ENCODE measurements around the gene C16orf54.

DNA sequence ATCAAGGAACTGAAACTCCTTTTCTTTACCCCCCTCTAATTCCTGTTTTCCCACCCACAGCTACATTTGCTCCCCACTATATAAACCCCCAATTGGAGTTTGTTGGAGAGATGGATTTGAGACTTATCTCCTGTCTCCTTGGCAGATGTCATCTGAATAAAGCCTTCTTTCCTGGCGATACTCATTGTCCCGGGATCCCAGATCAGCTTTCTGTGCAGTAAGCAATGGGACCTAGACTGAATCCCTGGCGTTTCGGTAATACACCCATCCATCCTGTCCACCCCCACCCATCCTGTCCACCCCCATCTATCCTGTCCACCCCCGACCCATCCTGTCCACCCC, 44.6 kb downstream of the C16orf54 start:
- TF ChIP-seq, protein P1, sequence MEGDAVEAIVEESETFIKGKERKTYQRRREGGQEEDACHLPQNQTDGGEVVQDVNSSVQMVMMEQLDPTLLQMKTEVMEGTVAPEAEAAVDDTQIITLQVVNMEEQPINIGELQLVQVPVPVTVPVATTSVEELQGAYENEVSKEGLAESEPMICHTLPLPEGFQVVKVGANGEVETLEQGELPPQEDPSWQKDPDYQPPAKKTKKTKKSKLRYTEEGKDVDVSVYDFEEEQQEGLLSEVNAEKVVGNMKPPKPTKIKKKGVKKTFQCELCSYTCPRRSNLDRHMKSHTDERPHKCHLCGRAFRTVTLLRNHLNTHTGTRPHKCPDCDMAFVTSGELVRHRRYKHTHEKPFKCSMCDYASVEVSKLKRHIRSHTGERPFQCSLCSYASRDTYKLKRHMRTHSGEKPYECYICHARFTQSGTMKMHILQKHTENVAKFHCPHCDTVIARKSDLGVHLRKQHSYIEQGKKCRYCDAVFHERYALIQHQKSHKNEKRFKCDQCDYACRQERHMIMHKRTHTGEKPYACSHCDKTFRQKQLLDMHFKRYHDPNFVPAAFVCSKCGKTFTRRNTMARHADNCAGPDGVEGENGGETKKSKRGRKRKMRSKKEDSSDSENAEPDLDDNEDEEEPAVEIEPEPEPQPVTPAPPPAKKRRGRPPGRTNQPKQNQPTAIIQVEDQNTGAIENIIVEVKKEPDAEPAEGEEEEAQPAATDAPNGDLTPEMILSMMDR (IDR thresholded peaks at IDR 0.05), result no peak
- TF ChIP-seq POLR2A (IDR thresholded peaks at IDR 0.05), result no peak

All from heart left ventricle (tissue), 13 donors.